Testis (tissue), 3 donors: ENCODE results near the gene SLC17A2. TPM values are rescaled to one million over a fixed set of nuclear protein-coding genes. Genes with fewer than 3 reads are reported as not detected.

ENCODE experiments used
- DNase-seq: peaks from one replicate; pipeline ENCODE4 v3.0.0-alpha.2; 2019
- H3K27ac ChIP-seq, 2 donors: fragments of 200-600 bp; sonication (generic); one replicate each; pipeline ENCODE4 v1.5.1; 2019
- H3K27me3 ChIP-seq: fragments of 200-600 bp; sonication (generic); one replicate; pipeline ENCODE4 v1.5.1; 2019
- H3K36me3 ChIP-seq: fragments of 200-600 bp; sonication (generic); one replicate; pipeline ENCODE4 v1.5.1; 2017; ENCODE audit warnings: low read depth; ENCODE audit errors: missing control alignments
- H3K4me1 ChIP-seq: fragments of 200-600 bp; sonication (generic); one replicate; pipeline ENCODE4 v1.5.1; 2019
- H3K4me3 ChIP-seq, 2 donors: fragments of 200-600 bp; sonication (generic); one replicate each; pipeline ENCODE4 v1.5.1; 2017 to 2019
- H3K9me3 ChIP-seq: fragments of 200-600 bp; sonication (generic); one replicate; pipeline ENCODE4 v1.5.1; 2017
- POLR2A ChIP-seq: fragments of 450-650 bp; IDR thresholded peaks from one replicate; pipeline ENCODE4 v1.6.1; 2017; ENCODE audit warnings: antibody characterized with exemption, mild to moderate bottlenecking, moderate library complexity
- WGBS, 2 donors: methylation state at CpG; one replicate each; pipeline ENCODE4 v1.1.5; 2018; 5-methylcytosine and 5-hydroxymethylcytosine counted together
- intact Hi-C: fragments of 100-400 bp; cut with DNase I; formaldehyde crosslinking; loops from one replicate; pipeline ENCODE4 v1.15.1; 2023; ENCODE audit warnings: low total_unique reads
- polyA plus RNA-seq: library from polyadenylated mRNA; stranded (reverse); fragments of 350-450 nt; fragmentation: Illumina TruSeq; extraction: RNeasy Lipid Tissue Mini Kit (QIAGEN cat#74804); gene quantifications from one replicate; pipeline ENCODE4 v1.2.3, GENCODE V29; 2014; ENCODE audit warnings: low read depth, low replicate concordance; ENCODE audit not compliant: insufficient read depth
- total RNA-seq, 2 donors: library from RNA; depleted of rRNA; stranded (reverse); fragments of >200 nt; gene quantifications; one replicate each; pipeline ENCODE4 v1.2.3, GENCODE V29; 2016
- TF ChIP-seq, protein P1 (sequence below), 3 experiments: fragments of 450-650 bp in 2 of 3; fragments of 200-600 bp in 1 of 3; sonication (generic) in 1 of 3; IDR thresholded peaks; one replicate each; pipeline ENCODE4 v1.5.1; 2016 to 2019; ENCODE audit warnings: antibody characterized with exemption in 3 of 3, mild to moderate bottlenecking in 2 of 3, moderate library complexity in 1 of 3

The SLC17A2 gene
- total and polyA plus RNA-seq, 3 donors from 2014 or later: 0.17 to 0.50 (median 0.31) TPM

DNA sequence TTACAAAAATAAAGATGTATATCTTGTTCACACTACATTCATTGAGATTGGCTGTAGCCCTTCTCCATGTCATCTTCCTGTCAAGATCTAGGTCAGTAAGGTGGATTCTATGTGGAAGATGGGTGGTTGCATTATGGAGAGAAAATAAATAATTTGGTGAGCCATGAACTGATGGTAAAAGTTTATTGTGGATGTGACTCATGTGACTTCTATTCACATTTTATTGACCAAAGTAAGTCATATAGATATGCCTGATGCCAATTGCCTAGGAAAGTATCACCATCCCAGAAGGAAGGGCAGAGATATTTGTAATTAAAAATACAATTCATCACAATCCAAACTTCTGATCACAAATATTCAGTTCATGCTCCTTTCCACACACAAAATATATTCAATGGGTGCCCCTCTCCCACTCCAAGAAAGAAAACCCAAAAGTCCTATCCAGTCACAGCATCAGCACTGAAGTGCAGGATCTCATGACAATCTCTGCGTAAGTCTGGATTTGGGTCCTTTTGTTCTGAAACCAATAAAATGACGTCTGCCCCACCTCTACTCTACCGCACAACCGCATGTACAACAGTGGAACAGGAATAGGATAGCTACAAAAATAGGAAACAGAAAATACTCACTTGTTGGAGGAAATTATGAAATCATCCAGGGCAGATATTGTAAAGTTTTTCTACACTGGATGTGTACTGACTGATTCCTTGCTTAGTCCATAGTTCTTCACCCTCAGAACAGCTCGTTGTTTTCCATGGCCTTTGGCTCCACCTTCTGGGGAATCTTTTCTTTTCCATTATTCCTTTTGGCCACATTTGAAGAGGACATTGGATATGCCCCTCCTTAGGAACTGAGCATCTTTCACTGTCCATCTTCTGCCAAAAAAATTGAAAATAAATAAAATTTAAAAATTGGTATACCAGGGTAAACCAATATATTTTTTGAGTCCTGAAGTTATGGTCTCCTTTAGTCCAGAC, 40.3 kb downstream of the SLC17A2 start:
- no peak overlapping the region for H3K4me3 ChIP-seq
- H3K27me3 ChIP-seq: no peaks in the 10 kb centered on the region
- WGBS, 2 donors: 57% methylated on average over 5 of the region's 5 CpGs
- intact Hi-C loops: no loop called here
- H3K27ac ChIP-seq: no peak overlapping the region
- peak; percentile 49 for DNase-seq
- no peaks in the 10 kb centered on the region for H3K4me1 ChIP-seq
- H3K36me3 ChIP-seq: no peaks in the 10 kb centered on the region
- TF ChIP-seq, protein P1, sequence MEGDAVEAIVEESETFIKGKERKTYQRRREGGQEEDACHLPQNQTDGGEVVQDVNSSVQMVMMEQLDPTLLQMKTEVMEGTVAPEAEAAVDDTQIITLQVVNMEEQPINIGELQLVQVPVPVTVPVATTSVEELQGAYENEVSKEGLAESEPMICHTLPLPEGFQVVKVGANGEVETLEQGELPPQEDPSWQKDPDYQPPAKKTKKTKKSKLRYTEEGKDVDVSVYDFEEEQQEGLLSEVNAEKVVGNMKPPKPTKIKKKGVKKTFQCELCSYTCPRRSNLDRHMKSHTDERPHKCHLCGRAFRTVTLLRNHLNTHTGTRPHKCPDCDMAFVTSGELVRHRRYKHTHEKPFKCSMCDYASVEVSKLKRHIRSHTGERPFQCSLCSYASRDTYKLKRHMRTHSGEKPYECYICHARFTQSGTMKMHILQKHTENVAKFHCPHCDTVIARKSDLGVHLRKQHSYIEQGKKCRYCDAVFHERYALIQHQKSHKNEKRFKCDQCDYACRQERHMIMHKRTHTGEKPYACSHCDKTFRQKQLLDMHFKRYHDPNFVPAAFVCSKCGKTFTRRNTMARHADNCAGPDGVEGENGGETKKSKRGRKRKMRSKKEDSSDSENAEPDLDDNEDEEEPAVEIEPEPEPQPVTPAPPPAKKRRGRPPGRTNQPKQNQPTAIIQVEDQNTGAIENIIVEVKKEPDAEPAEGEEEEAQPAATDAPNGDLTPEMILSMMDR (IDR thresholded peaks at IDR 0.05): peak; percentile 35 to 62 (median 45)
- no peak for TF ChIP-seq POLR2A
- no peaks in the 10 kb centered on the region for H3K9me3 ChIP-seq

DNA sequence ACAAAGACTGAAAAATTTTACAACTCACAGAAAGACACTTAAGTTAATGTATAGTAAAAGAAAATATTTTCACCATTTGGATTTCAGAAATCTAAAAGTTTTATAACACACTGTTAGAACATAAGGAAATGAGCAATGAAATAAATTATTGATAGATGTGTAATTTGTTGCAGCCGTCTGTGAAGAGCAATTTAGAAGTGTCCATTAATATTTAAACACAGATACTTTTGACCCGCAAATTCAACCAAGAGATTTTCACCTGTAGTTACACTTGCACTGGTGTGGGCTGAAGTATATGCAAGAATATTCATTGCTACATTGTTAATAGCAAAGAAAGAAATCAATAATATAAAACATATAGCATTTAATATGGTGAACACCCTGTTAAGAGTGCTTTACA, 41.9 kb downstream of the SLC17A2 start:
- H3K4me1 ChIP-seq: no peaks in the 10 kb centered on the region
- intact Hi-C loops: no loop called here

DNA sequence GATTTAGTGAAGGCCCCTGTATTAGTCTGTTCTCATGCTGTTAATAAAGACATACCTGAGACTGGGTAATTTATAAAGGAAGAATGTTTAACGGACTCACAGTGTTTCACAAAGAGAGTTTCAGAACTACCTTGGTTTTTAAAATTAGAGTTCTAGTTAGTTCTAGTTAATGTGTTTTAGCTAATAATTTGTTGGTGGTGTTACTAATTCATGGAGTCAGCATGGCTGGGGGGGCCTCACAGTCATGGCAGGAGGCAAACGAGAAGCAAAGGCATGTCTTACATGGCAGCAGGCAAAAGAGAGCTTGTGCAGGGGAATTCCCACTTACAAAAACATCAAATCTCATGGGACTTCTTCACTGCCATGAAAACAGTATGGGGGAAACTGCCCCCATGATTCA, 44.4 kb downstream of the SLC17A2 start:
- Histone ChIP-seq H3K4me1 (no peaks in the 10 kb centered on the region), H3K27ac (no peak overlapping the region), H3K27me3 (no peaks in the 10 kb centered on the region), H3K36me3 (no peaks in the 10 kb centered on the region), H3K4me3 (no peak overlapping the region), H3K9me3 (no peaks in the 10 kb centered on the region)
- 89 to 96% methylated on average over 2 of the region's 2 CpGs for WGBS, 2 donors
- no peak for TF ChIP-seq POLR2A
- TF ChIP-seq, protein P1 (IDR thresholded peaks at IDR 0.05): no peak
- no peak for DNase-seq
- intact Hi-C loops: no loop called here

More for the DNA sequence above, 41.9 kb downstream of the SLC17A2 start:
- 77 to 89% methylated on average over 2 of the region's 2 CpGs for WGBS, 2 donors
- Histone ChIP-seq H3K4me3 (no peak overlapping the region), H3K9me3 (no peaks in the 10 kb centered on the region), H3K36me3 (no peaks in the 10 kb centered on the region), H3K27me3 (no peaks in the 10 kb centered on the region), H3K27ac (no peak overlapping the region)
- no peak for DNase-seq
- TF ChIP-seq, protein P1 (IDR thresholded peaks at IDR 0.05): no peak
- no peak for TF ChIP-seq POLR2A

DNA sequence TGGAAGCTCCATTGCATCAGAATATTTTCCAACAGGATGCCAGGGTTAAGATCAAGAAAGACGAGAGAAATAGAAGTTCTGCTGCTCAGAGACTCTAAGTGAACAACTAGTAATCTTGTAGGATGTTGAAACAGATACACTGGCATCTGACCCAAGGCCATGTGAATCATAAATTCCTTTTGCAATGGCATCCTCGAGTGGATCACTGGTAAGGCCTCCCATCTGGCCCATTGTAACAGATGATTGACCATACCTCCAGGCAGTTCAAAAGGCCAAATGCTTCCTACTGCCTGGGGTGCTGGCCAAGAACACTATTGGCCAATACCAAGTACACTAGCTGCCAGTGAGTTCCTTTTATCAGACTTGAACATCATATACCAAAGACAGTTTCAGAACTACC, 46.5 kb downstream of the SLC17A2 start:
- no peaks in the 10 kb centered on the region for H3K36me3 ChIP-seq
- H3K9me3 ChIP-seq: no peaks in the 10 kb centered on the region
- H3K27me3 ChIP-seq: no peaks in the 10 kb centered on the region
- H3K27ac ChIP-seq: no peak overlapping the region
- intact Hi-C loops: no loop called here
- TF ChIP-seq POLR2A: no peak
- TF ChIP-seq, protein P1 (IDR thresholded peaks at IDR 0.05): no peak
- no peak overlapping the region for H3K4me3 ChIP-seq
- WGBS, 2 donors: 27 to 30% methylated on average over 2 of the region's 2 CpGs
- DNase-seq: no peak
- H3K4me1 ChIP-seq: no peaks in the 10 kb centered on the region
